Left hindlimb (tissue), 1 donor: ENCODE data around the gene GINS1.
A peak's percentile ranks its signal among the peaks of the same experiment; 100 is the strongest.

Experiments
- DNase-seq: peaks from one replicate; pipeline ENCODE4 v3.0.0-alpha.2; 2018

Gene GINS1

DNA sequence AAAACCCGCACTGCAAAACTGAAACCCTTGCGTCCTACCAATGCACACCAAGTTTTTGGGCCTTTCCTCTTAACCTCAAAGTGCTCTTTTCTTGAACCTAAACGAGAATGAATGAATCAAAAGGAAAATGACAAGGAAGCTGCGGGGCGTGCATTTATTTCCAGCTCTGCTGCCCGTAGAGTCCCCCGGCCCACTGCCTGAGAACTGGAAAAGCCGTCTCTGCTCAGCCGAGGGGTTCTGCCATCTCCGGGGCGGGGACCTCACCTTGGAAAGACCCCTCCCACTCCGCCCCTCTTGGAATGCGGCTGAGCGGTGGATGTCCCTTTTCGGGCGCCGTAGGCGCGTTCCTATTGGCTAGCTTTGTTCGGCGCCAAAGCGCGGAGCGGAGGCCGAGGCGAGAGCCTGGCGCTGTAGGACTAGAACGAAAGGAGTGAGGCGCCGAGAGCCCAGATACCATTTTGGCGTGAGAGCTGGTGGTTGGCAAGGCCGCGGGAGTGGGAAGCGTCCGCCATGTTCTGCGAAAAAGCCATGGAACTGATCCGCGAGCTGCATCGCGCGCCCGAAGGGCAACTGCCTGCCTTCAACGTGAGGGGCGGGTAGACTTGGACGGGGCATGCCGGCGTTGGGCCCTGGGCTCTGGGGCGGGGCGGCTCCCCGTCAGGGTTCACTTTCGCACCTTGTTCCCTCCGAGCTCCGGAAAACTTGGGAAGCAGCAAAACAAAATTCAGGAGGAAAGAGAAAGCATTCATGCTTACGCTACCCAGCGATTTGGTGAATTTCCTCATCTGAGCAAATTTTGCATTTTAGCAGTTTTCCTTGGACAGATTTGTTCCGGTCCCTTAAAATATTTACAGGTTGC, at the start of gene GINS1:
Gene GINS1 (plus strand): TSS at position 363 of the 859 bp plus-strand sequence. CDS start 148 bp downstream, at position 511.
- DNase-seq, result peak; percentile 91

DNA sequence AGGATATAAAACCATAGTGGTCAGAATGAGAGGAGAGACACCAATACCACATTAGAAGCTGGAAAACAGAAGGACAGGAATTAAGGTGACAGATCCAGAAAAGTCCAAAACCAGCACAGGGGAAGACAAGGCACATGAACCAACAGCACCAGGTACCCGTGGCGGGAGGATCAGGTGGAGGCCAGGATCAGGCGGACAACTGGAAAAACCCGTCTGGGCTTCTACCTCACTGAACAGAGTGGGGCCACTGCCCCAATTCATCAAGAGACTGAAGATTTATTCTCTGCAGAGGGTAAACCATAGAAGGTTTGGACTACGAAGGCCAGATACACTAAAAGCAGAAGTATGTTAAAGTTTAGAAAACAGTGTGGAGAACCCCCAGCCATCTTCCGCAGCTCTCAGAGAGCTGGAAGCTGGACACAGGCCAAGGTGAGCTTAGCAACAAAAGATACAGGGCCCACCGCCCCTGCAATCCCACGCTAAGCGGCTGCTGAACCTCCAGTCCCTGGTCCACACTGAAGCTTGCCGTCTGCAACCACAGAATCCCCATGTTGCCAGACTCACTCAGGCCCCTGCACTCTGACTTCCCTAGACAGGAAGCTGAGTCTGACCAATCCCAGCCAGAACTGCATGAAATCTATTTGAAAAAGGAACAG, 46.7 kb upstream of the GINS1 start:
- no peak for DNase-seq

DNA sequence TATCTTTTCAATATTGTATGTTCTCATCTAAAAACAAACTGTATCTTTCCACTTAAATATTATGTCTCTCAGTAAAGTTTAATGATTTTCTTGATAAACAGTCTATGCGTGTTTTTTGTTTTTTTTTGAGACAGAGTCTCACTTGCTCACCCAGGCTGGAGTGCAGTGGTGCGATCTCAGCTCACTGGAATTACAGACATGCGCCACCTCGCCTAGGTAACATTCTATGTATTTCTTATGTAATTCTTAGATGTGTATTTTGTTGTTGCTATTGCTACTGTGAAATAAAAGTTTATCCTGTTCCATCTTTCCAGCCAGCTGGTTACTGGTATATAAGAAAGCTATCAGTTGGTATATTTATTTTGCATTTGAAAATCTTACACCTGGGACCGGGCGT, 46.2 kb upstream of the GINS1 start:
- no peak for DNase-seq

DNA sequence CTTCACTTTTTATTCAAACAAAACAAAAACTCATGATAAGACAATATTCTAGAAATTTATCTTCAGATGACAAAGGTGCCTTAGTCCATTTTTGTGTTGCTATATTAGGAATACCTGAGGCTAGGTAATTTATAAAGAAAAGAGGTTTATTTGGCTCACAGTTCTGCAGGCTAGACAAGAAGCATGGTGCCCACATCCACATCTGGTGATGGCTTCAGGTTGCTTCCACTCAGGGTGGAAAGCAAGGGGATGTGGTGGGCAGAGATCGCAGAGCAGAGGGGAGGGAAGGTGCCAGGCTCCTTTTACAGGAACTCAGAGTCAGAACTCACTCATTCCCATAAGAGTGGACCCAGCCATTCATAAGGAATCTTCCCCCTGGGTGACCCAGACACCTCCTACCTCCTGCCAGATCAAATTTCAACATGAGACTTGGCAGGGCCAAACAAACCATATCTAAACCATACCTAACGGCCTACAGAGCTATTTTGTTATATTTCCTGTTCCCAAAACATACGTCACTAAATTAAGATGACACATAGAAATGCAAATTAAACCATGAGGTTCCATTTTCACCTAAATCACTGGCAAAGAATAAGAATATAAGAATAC, 43.2 kb upstream of the GINS1 start:
- no peak for DNase-seq

DNA sequence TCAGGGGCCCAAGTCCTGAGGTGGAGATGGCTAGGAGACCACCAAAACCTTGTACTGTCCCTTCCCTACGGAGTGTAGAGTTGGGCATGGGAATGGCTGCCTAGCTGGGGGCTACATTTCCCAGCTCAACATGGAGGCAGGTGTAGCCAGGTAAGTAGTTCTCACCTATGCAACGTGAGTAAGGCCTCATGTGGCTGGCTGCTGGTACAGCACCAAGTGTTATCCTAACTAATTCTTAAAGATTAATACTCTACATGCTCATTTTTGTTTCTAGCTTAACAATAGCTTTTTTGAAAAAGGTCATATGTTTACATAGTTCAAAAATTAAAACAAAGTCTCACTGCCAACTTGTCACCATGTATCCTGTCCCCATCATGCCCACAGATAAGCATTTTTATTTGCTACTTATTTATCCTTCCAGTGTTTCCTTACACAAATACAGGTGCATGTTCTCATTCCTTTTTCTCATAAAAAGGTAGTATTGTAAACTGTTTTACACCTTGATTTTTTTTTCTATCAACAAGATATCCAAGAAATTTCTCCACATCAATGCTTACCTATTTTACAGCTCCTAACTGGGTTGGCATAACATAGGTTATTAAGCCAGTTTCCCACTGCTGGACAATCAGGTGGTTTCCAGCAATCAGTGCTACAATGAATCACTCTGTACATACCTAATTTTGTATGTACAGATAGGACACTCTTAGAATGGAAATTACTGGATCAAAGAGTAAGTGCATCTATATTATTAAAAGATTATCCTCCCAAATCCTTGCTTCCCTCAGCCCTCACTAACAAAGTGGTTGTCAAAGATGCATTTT, 42.4 kb upstream of the GINS1 start:
- DNase-seq, result no peak

DNA sequence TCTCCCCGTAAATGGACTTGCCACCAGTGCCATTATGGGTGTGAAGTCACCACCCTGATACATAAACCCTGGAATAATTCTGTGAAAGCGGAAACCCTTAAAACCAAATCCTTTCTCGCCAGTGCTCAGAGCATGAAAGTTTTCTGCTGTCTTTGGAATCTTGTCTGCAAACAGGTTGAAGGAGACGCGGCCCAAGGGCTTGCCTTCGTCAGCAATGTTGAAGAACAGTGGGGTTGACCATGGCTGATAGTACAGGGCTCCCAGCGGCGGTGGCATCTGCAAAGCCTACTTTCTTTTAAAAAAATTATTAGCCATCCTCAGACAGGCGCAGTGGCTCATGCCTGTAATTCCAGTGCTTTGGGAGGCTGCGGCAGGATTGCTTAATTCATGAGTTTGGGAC, 38.9 kb upstream of the GINS1 start:
- DNase-seq, result no peak

DNA sequence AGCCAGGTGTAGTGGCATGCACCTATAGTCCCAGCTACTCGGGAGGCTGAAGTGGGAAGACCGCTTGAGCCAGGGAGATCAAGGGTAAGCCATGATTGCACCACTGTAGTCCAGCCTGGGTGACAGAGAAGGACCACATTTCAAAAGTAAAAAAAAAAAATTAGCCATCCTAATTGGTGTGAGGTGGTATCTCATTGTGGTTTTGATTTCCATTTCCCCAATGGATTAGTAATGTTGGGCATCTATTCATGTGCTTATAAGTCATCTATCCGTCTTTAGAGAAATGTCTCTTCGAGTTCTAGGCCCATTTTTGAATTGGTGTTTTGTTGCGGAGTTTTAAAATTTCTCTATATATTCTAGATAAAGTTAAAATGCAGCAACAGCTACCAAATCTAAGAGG, 38.5 kb upstream of the GINS1 start:
- no peak for DNase-seq

DNA sequence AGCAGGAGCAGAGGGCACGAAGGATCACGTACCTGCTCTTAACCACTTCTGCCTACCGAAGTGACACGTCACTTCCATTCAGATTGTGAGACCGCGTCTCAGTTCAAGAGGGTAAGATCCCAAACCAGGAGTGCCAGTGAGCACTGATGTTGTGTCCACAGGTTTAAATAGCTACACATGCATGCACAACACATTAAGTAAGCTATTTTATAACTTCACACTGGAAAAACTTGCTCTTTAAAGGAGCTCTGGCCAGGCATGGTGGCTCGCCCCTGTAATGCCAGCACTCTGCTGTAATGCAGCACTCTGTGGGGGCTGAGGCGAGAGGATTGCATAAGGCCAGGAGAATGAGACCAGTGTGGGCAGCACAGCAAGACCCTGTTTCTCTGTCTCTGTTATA, 37.9 kb upstream of the GINS1 start:
- DNase-seq, result no peak

DNA sequence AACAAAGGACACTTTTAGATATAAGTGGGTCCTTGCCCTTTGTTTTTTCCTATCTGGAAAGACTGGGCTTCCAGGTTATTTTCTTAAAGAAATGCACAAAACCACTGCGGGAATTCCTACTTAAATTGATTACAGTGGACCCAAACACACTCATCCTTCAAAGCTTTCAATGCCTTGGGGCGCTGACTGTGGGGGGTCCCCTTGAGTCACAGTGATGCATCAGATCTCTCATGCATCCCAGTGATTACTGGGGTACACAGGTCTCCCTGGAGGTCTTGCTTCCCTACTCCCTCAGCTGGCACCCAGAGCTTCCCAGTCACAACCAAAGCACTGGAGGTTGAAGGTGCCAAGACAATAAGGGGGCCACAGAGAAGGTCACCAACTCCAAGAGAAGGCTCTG, 37.5 kb upstream of the GINS1 start:
- DNase-seq, result no peak

DNA sequence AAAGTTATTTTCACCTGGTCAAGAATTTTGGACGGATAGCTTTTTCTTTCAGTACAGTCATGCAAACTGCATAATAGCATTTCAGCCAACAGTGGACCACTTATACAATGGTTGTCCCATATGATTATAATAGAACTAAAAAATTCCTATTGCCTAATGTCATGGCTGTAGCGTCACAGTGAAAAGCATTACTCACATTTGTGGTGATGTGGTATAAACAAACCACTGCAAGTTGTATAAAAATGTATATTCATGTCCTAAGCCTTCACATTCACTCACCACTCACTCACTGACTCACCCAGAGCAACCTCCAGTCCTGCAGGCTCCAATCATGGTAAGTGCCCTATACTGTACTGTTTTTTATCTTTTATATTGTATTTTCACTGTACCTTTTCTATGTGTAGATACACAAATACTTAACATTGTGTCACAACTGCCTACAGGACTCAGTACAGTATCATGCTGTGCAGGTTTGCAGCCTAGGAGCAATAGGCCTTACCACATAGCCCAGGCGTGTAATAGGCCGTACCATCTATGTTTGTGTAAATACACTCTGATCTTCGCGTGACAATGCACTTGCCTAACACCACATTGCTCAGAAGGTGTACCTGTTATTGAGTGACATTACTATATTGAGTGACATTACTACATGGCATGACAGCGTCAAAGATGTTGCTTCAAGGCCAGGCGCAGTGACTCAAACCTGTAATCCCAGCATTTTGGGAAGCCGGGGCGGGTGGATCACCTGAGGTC, 34.7 kb upstream of the GINS1 start:
- no peak for DNase-seq

DNA sequence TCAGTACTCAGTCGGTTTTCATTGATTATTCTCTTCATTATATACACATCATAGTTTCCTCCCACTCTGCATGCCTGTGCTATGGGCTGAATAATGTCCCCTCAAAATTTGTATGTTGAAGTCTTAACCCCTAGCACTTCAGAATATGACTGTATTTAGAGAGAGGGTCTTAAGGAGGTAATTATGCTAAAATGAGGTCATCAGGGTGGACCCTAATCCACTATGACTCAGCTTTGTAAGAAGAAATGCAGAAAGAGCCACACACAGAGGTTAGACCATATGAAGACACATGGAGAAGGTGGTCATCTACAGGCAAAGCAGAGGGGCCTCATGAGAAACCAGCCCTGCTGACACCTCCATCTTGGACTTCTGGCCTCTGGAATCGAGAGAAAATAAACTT, 32.6 kb upstream of the GINS1 start:
- no peak for DNase-seq

DNA sequence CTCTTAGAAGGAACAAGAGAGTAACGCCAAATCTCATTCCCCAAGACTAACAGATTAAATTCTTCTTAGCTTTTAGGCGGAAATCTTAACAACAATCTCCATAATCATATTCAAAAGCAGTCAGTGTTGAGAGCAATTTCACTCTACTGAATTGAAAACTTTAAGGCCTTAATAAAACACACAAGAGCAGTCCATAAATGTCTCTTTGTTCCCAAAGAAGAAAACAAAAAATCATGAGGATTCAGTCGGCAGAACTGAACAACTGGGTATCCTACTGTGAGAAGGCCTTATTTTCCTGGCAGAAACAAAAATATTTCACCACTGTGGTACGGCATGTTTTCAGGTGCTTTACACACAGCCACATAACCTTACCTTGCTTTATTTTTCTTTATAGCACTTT, 31.2 kb upstream of the GINS1 start:
- no peak for DNase-seq

DNA sequence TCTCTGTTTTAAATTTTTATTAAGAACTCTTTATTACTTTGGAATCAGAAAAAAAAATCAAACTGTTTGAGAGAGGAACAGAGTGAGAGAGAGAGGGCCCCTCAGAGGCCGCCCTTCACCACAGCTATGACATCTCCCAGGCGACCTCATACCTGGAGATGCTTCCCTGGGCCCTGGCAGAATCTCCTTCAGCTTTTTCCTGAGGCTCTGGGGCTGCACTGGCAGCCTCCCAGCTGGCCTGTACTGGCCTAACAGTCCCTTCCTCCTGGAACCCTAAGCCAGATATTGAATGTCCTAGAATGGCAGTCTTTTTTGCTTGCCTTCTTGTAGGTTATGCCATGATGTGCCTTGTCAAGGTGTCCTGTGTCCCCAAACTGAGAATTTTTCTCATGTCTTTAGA, 30.6 kb upstream of the GINS1 start:
- DNase-seq, result no peak

DNA sequence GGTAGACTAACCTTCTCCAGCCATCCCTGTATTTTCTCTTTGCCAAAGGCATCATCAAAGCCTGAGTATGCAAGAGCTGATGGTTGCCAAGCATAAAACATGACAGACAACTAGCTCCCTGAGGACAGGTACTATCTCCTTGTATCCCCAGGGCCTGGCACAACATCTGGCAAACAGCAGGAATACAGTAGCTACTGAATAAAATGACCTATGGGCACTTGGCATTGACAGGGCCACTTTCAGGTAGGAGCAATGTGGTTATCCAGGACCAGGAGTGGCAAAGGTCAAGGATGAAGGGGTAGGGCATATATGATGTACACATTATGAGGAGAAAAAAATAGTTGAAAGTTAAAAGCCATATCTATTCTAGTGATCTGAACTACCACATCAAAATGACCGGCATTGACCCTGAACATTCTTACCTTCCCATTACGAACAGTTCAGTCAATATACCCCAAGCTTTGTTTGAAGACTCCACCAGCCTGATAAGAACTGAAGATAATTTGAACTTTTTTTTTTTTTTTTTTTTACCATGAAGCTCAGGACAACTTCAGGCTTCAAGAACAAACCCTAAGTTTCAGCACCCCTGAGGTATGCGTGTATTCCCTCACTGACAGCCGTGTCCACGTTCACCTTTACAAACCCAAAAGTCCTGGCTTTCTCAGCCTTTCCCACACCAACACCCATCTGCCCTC, 29.1 kb upstream of the GINS1 start:
- no peak for DNase-seq

DNA sequence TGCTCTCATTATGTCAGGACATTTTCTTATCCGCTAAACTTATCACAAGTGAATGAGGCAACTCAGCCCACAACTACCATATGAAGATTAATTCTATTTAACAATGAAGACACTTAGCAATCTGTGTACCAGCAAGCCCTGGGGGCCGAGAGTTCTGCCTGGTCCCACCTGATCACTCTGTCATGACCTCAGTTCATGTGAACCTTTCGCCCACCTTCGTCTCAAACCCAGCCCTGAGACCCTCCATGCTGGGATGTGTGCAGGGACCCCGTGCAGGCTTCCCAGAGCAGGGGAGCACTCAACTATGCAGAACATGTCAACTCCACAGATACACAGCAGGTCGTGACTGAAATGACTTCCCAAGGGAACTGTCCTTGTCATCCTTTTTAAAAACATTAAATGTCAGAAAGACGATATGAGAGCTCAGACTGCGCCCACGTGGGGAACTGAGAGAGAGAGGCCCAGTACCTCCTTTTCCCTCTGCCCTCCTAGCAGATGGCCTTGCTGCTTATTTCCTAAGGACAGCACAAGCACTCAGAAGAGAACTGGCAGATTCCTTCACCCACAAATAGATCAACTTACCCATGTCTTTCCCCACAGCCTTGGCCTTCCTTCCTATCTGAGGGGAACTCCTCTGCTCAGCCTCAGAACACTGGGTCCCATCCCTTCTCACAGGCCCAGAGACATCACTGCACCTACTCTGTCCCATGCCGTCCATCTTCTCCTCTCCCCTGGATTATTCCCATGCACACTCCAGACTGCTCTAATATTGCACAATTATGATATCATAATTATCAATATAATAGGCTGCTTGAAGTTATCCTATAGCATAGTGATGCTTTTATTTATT, 28.4 kb upstream of the GINS1 start:
- DNase-seq, result no peak

DNA sequence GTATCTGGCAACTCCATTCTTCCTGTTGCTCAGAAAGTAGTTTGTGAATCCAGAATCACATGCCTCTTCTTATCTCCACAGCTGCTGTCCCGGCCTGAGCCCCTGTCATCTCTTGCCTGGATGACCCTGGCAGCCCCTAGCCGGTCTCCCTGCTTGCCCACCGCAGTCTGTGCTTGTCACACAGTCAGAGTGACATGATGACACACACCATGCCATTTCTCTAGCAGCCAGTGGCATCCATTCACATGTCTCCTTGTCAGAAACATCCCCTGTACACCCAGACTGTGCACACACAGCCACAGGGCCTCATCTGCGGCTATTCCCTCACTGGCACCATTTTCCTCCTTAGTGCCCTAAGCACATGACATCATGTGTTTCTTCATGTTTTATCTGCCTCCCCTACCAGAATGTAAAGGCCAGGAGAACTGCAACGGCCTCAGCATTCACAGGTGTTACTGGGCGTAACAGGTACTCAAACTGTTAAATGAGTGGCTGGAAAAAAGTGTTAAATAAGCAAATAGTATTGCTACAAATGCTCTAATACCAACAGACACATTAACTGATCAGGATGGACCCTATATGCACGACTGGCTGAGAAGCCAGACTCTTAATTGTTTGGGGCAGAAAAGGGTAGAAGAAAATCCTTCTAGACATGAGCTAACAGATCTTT, 26.4 kb upstream of the GINS1 start:
- no peak for DNase-seq

DNA sequence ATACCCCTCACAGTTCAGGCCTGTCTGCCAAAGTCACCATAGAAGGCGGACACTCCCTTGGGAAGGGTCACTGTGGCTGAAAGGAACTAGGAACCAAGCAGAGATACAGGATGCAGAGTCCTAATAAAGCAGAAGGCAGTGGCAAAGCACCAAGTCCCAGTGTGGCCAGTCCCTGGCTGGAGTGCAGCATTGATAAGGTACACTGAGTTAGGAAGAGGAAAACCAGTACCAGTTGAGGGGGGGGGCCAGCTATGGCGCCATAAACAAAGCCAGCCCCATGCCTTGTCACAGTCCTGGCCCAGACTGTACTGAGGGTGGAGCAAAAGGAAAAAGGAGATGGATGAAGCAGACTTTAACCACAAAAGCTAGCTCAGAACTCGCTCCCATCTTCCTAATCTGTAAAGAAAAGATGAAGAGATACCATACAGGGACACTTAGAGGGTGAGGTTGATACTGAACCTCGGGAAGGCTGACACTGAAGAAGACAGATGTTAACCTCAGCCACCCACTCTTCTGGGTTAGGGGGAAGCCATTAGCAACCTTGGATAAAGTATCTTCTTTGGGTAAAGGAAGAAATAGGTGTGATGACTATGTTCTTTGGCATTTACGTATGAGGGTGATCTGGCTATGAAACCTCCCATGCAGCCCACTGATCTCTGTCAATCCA, 24.6 kb upstream of the GINS1 start:
- DNase-seq, result no peak

DNA sequence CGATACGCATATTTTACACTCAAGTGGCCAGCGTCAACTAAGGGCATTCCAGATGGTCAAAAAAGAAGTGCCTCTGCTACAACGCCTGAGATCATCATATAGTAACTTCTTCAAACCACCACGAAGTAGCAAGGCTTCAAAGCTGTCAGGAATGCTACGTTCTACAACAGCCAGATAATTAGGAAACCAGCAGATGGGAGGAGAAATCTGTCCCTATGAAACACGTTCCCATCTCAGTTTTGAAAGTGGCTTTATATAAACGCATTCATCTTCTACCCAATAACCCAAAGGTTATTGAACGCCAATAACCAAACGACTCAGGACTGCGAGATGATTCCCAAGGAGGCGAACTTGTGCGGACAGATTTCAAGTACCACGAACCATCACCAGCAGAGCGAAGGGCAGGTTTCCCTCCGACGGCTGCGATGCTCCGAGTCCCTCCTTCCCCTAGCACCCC, 18.0 kb upstream of the GINS1 start:
- DNase-seq, result no peak

DNA sequence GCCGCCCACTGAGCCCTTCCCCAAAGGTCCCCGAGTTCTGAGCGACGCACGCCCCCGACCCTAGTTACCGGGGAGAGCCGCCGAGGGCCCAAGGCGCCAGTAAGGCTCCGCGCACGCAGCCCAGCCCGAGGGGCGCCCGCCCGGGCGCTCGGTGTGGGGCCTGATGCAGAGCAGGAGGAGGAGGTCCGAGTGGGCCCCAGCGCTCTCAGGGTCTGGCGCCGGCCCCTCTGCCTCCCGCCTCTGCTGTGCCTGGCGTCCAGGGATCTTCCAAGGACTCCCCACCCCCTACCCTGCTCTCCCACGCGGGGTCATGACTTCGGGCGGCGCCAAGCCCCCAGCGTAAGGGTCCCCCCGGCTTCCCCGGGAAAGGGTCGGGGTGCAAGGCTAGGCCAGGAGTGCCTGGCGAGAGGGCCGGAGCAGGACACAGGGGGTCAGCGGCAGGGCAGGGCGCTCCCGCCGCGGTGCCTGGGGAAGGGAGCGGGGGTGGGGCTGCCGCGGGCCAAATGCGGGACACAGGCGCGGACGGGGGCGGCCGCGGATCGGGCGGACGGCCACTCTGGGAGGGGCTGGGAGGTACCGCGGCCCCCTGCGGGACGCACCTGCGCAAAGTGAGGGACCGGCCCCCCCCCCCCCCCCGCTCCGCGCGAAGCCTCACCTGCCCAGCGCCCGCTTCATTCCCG, 17.5 kb upstream of the GINS1 start:
- DNase-seq, result peak; percentile 61
